Transverse colon (tissue), 3 donors: Measurements from ENCODE around the gene F2RL3.
"Not testable (repeated sequence)": the region's sequence is repeated elsewhere in the genome, so short reads cannot be mapped to it uniquely, and the experiment has no call there.

Experiments used
- CTCF ChIP-seq, 5 experiments: fragments of 200-600 bp in 3 of 5; fragments of 450-650 bp in 2 of 5; sonication (generic) in 3 of 5; IDR thresholded peaks; 1 replicate in 2 of 5; 2 replicates in 3 of 5; pipeline ENCODE4 v1.5.1; 2016 to 2017; ENCODE audit warnings: antibody characterized with exemption in 5 of 5, inconsistent platforms in 3 of 5, mild to moderate bottlenecking in 2 of 5, moderate library complexity in 1 of 5
- EP300 ChIP-seq: sonication (generic); formaldehyde crosslinking; IDR thresholded peaks from one replicate; pipeline ENCODE4 v1.6.1; 2017; ENCODE audit warnings: antibody characterized with exemption, low read depth
- POLR2A ChIP-seq: fragments of 450-650 bp; IDR thresholded peaks from one replicate; pipeline ENCODE4 v1.6.1; 2016; ENCODE audit warnings: antibody characterized with exemption, mild to moderate bottlenecking, moderate library complexity

DNA sequence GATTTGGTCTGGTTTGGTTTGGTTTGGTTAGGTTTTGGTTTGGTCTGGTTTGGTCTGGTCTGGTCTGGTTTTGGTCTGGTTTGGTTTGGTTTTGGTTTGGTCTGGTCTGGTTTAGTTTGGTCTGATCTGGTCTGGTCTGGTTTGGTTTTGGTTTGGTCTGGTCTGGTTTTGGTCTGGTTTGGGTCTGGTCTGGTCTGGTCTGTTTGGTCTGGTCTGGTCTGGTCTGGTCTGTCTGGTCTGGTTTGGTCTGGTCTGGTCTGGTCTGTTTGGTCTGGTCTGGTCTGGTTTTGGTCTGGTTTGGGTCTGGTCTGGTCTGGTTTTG lies 13.9 kb upstream of the F2RL3 start:
- not testable (repeated sequence) for TF ChIP-seq EP300; CTCF (IDR thresholded peaks at IDR 0.05); POLR2A
